ENCODE data around the gene ZNF624.

The ZNF624 gene

GRCh38 chr17:16662936-16663335, 9.3 kb upstream of the ZNF624 start:
- Histone ChIP-seq H3K9ac (ENCODE audit: low read length) (no peak overlapping the region), H3K4me2 (ENCODE audit: low read length) (no peak overlapping the region), H3K18ac (ENCODE audit: low read length) (no peak overlapping the region), H3K4me3 (ENCODE audit: low read length) (no peak overlapping the region), H3K27me3 (ENCODE audit: insufficient read depth, low read length, poor library complexity) (no peaks in the 10 kb centered on the region), H2BK120ac (ENCODE audit: low read depth, low read length) (no peak overlapping the region), H3K79me2 (ENCODE audit: control insufficient read depth, insufficient read depth, low read length) (no peaks in the 10 kb centered on the region), H3K23ac (ENCODE audit: low read length) (no peak overlapping the region), H4K5ac (ENCODE audit: low read length) (no peak overlapping the region), H2BK15ac (replicated peaks; ENCODE audit: low read depth) (no peak overlapping the region), H3K4ac (ENCODE audit: low read depth, low read length) (no peak overlapping the region), H3K27ac (ENCODE audit: low read depth, low read length) (no peak overlapping the region), H3K4me1 (ENCODE audit: control insufficient read depth, low read depth, low read length) (no peaks in the 10 kb centered on the region), H2AK5ac (ENCODE audit: low read length) (no peak overlapping the region), H4K8ac (ENCODE audit: low read depth, low read length) (no peak overlapping the region), H3K79me1 (ENCODE audit: low read length) (no peaks in the 10 kb centered on the region), H3K36me3 (ENCODE audit: control insufficient read depth, insufficient read depth, low read length) (no peaks in the 10 kb centered on the region), H2BK5ac (ENCODE audit: low read length) (no peak overlapping the region), H3K56ac (ENCODE audit: low read length) (no peak overlapping the region)
- DNase-seq = no peak
- WGBS (ENCODE audit: extremely low coverage, insufficient coverage, low lambda C conversion rate) = no CpG with 5 or more reads among the region's 1 CpG

- no peak overlapping the region for H3K4ac ChIP-seq (ENCODE audit: low read depth, low read length)
- no peak overlapping the region for H2BK5ac ChIP-seq (ENCODE audit: low read length)
- H3K56ac ChIP-seq (ENCODE audit: low read length) = no peak overlapping the region
- no peak overlapping the region for H3K18ac ChIP-seq (ENCODE audit: low read length)
- no peak overlapping the region for H2BK15ac ChIP-seq (replicated peaks; ENCODE audit: low read depth)
- H3K27me3 ChIP-seq (ENCODE audit: insufficient read depth, low read length, poor library complexity) = no peaks in the 10 kb centered on the region
- H2BK120ac ChIP-seq (ENCODE audit: low read depth, low read length) = no peak overlapping the region
- H4K5ac ChIP-seq (ENCODE audit: low read length) = no peak overlapping the region
- DNase-seq = no peak
- no peak overlapping the region for H3K23ac ChIP-seq (ENCODE audit: low read length)
- H2AK5ac ChIP-seq (ENCODE audit: low read length) = no peak overlapping the region
- H3K9ac ChIP-seq (ENCODE audit: low read length) = no peak overlapping the region
- no peak overlapping the region for H3K4me2 ChIP-seq (ENCODE audit: low read length)
- no peak overlapping the region for H3K27ac ChIP-seq (ENCODE audit: low read depth, low read length)
- H3K79me1 ChIP-seq (ENCODE audit: low read length) = no peaks in the 10 kb centered on the region
- H3K4me3 ChIP-seq (ENCODE audit: low read length) = no peak overlapping the region
- no peaks in the 10 kb centered on the region for H3K79me2 ChIP-seq (ENCODE audit: control insufficient read depth, insufficient read depth, low read length)
- H4K8ac ChIP-seq (ENCODE audit: low read depth, low read length) = no peak overlapping the region
- H3K4me1 ChIP-seq (ENCODE audit: control insufficient read depth, low read depth, low read length) = no peaks in the 10 kb centered on the region
- H3K36me3 ChIP-seq (ENCODE audit: control insufficient read depth, insufficient read depth, low read length) = no peaks in the 10 kb centered on the region
Measured at GRCh38 chr17:16661217-16661616, 7.6 kb upstream of the ZNF624 start.

- Histone ChIP-seq H3K18ac (ENCODE audit: low read length) (no peak overlapping the region), H3K27ac (ENCODE audit: low read depth, low read length) (peak overlapping the region; percentile 74), H4K5ac (ENCODE audit: low read length) (no peak overlapping the region), H3K4me1 (ENCODE audit: control insufficient read depth, low read depth, low read length) (peaks cover 2% of the 10 kb centered on the region), H3K79me2 (ENCODE audit: control insufficient read depth, insufficient read depth, low read length) (no peaks in the 10 kb centered on the region), H3K36me3 (ENCODE audit: control insufficient read depth, insufficient read depth, low read length) (no peaks in the 10 kb centered on the region), H2BK5ac (ENCODE audit: low read length) (no peak overlapping the region), H2AK5ac (ENCODE audit: low read length) (no peak overlapping the region), H3K4me3 (ENCODE audit: low read length) (peak overlapping the region; percentile 68), H3K4me2 (ENCODE audit: low read length) (peak overlapping the region; percentile 52), H4K8ac (ENCODE audit: low read depth, low read length) (no peak overlapping the region), H3K79me1 (ENCODE audit: low read length) (no peaks in the 10 kb centered on the region), H3K9ac (ENCODE audit: low read length) (peak overlapping the region; percentile 87), H2BK15ac (replicated peaks; ENCODE audit: low read depth) (no peak overlapping the region), H3K27me3 (ENCODE audit: insufficient read depth, low read length, poor library complexity) (no peaks in the 10 kb centered on the region), H3K56ac (ENCODE audit: low read length) (peak overlapping the region; percentile 91), H3K23ac (ENCODE audit: low read length) (no peak overlapping the region), H3K4ac (ENCODE audit: low read depth, low read length) (peak overlapping the region; percentile 38), H2BK120ac (ENCODE audit: low read depth, low read length) (no peak overlapping the region)
- DNase-seq = peak; percentile 9
- WGBS (ENCODE audit: extremely low coverage, insufficient coverage, low lambda C conversion rate) = no CpG with 5 or more reads among the region's 8 CpGs
Measured at GRCh38 chr17:16652847-16653366, 743 bp downstream of the ZNF624 start.

- no peak overlapping the region for H4K5ac ChIP-seq (ENCODE audit: low read length)
- no peak overlapping the region for H3K23ac ChIP-seq (ENCODE audit: low read length)
- H3K56ac ChIP-seq (ENCODE audit: low read length) = no peak overlapping the region
- no peaks in the 10 kb centered on the region for H3K27me3 ChIP-seq (ENCODE audit: insufficient read depth, low read length, poor library complexity)
- no peak overlapping the region for H2AK5ac ChIP-seq (ENCODE audit: low read length)
- no peak overlapping the region for H2BK15ac ChIP-seq (replicated peaks; ENCODE audit: low read depth)
- no peak overlapping the region for H2BK5ac ChIP-seq (ENCODE audit: low read length)
- no peak overlapping the region for H2BK120ac ChIP-seq (ENCODE audit: low read depth, low read length)
- no peak overlapping the region for H3K4ac ChIP-seq (ENCODE audit: low read depth, low read length)
- H3K4me3 ChIP-seq (ENCODE audit: low read length) = no peak overlapping the region
- no peak overlapping the region for H3K4me2 ChIP-seq (ENCODE audit: low read length)
- H3K79me1 ChIP-seq (ENCODE audit: low read length) = no peaks in the 10 kb centered on the region
- no peaks in the 10 kb centered on the region for H3K79me2 ChIP-seq (ENCODE audit: control insufficient read depth, insufficient read depth, low read length)
- H3K4me1 ChIP-seq (ENCODE audit: control insufficient read depth, low read depth, low read length) = peaks cover 2% of the 10 kb centered on the region
- H3K27ac ChIP-seq (ENCODE audit: low read depth, low read length) = no peak overlapping the region
- no peak overlapping the region for H3K9ac ChIP-seq (ENCODE audit: low read length)
- no peaks in the 10 kb centered on the region for H3K36me3 ChIP-seq (ENCODE audit: control insufficient read depth, insufficient read depth, low read length)
- no peak overlapping the region for H4K8ac ChIP-seq (ENCODE audit: low read depth, low read length)
- no peak for DNase-seq
- WGBS (ENCODE audit: extremely low coverage, insufficient coverage, low lambda C conversion rate) = no CpG with 5 or more reads among the region's 4 CpGs
- no peak overlapping the region for H3K18ac ChIP-seq (ENCODE audit: low read length)
Measured at GRCh38 chr17:16652252-16652651, 1.4 kb downstream of the ZNF624 start.

GRCh38 chr17:16649585-16649984, 4.1 kb downstream of the ZNF624 start:
- no CpG with 5 or more reads among the region's 3 CpGs for WGBS (ENCODE audit: extremely low coverage, insufficient coverage, low lambda C conversion rate)
- Histone ChIP-seq H3K27ac (ENCODE audit: low read depth, low read length) (no peak overlapping the region), H3K36me3 (ENCODE audit: control insufficient read depth, insufficient read depth, low read length) (no peaks in the 10 kb centered on the region)

GRCh38 chr17:16639438-16639837, 14.2 kb downstream of the ZNF624 start:
- Histone ChIP-seq H3K4me2 (ENCODE audit: low read length) (no peak overlapping the region), H4K5ac (ENCODE audit: low read length) (no peak overlapping the region), H3K79me1 (ENCODE audit: low read length) (no peaks in the 10 kb centered on the region), H2BK5ac (ENCODE audit: low read length) (no peak overlapping the region), H3K36me3 (ENCODE audit: control insufficient read depth, insufficient read depth, low read length) (no peaks in the 10 kb centered on the region), H2AK5ac (ENCODE audit: low read length) (no peak overlapping the region), H3K27me3 (ENCODE audit: insufficient read depth, low read length, poor library complexity) (no peaks in the 10 kb centered on the region), H3K56ac (ENCODE audit: low read length) (no peak overlapping the region), H4K8ac (ENCODE audit: low read depth, low read length) (no peak overlapping the region), H3K4me1 (ENCODE audit: control insufficient read depth, low read depth, low read length) (no peaks in the 10 kb centered on the region), H2BK120ac (ENCODE audit: low read depth, low read length) (no peak overlapping the region), H3K23ac (ENCODE audit: low read length) (no peak overlapping the region), H3K4me3 (ENCODE audit: low read length) (no peak overlapping the region), H3K18ac (ENCODE audit: low read length) (no peak overlapping the region), H3K4ac (ENCODE audit: low read depth, low read length) (no peak overlapping the region), H3K79me2 (ENCODE audit: control insufficient read depth, insufficient read depth, low read length) (no peaks in the 10 kb centered on the region), H3K27ac (ENCODE audit: low read depth, low read length) (no peak overlapping the region), H3K9ac (ENCODE audit: low read length) (no peak overlapping the region), H2BK15ac (replicated peaks; ENCODE audit: low read depth) (no peak overlapping the region)
- no peak for DNase-seq
- no CpG with 5 or more reads among the region's 1 CpG for WGBS (ENCODE audit: extremely low coverage, insufficient coverage, low lambda C conversion rate)

More at GRCh38 chr17:16649585-16649984, 4.1 kb downstream of the ZNF624 start:
- no peak overlapping the region for H2BK5ac ChIP-seq (ENCODE audit: low read length)
- no peaks in the 10 kb centered on the region for H3K79me2 ChIP-seq (ENCODE audit: control insufficient read depth, insufficient read depth, low read length)
- peak; percentile 30 for DNase-seq
- no peaks in the 10 kb centered on the region for H3K27me3 ChIP-seq (ENCODE audit: insufficient read depth, low read length, poor library complexity)
- H2BK15ac ChIP-seq (replicated peaks; ENCODE audit: low read depth) = no peak overlapping the region
- H3K9ac ChIP-seq (ENCODE audit: low read length) = no peak overlapping the region
- no peaks in the 10 kb centered on the region for H3K79me1 ChIP-seq (ENCODE audit: low read length)
- H4K8ac ChIP-seq (ENCODE audit: low read depth, low read length) = no peak overlapping the region
- H3K4me3 ChIP-seq (ENCODE audit: low read length) = no peak overlapping the region
- H4K5ac ChIP-seq (ENCODE audit: low read length) = no peak overlapping the region
- H3K23ac ChIP-seq (ENCODE audit: low read length) = no peak overlapping the region
- no peak overlapping the region for H3K4me2 ChIP-seq (ENCODE audit: low read length)
- H3K18ac ChIP-seq (ENCODE audit: low read length) = no peak overlapping the region
- H2BK120ac ChIP-seq (ENCODE audit: low read depth, low read length) = no peak overlapping the region
- H2AK5ac ChIP-seq (ENCODE audit: low read length) = no peak overlapping the region
- H3K56ac ChIP-seq (ENCODE audit: low read length) = no peak overlapping the region
- H3K4ac ChIP-seq (ENCODE audit: low read depth, low read length) = no peak overlapping the region
- H3K4me1 ChIP-seq (ENCODE audit: control insufficient read depth, low read depth, low read length) = peaks cover 2% of the 10 kb centered on the region
